HepG2 (cell line): ENCODE measurements around the gene TKTL1.

Experiments used
- CTCF ChIP-seq: sonication (generic); formaldehyde crosslinking; IDR thresholded peaks from 2 replicates; pipeline ENCODE4 v1.5.0; 2020; ENCODE audit warnings: mild to moderate bottlenecking, missing genetic modification reagents, moderate library complexity
- GLI4 ChIP-seq: sonication (generic); formaldehyde crosslinking; IDR thresholded peaks from 2 replicates; pipeline ENCODE4 v1.5.1; 2020; ENCODE audit warnings: missing genetic modification reagents, mild to moderate bottlenecking, moderate library complexity, borderline replicate concordance
- KDM5A ChIP-seq: fragments of 200-600 bp; sonication (generic); IDR thresholded peaks from 2 replicates; pipeline ENCODE4 v1.7.0; 2018; ENCODE audit warnings: antibody characterized with exemption, mild to moderate bottlenecking, low read length, borderline replicate concordance
- RORA ChIP-seq: sonication (generic); formaldehyde crosslinking; IDR thresholded peaks from 2 replicates; pipeline ENCODE4 v1.5.0; 2020; ENCODE audit warnings: mild to moderate bottlenecking, missing genetic modification reagents, moderate library complexity
- SMAD3 ChIP-seq: sonication (generic); formaldehyde crosslinking; IDR thresholded peaks from 2 replicates; pipeline ENCODE4 v1.4.0; 2020; ENCODE audit warnings: missing genetic modification reagents
- ZFP1 ChIP-seq: IDR thresholded peaks from 2 replicates; pipeline ENCODE4 v1.6.1; 2016
- ZFP62 ChIP-seq: sonication (generic); formaldehyde crosslinking; IDR thresholded peaks from 2 replicates; pipeline ENCODE4 v1.4.0; 2020; ENCODE audit warnings: missing genetic modification reagents
- ZFP82 ChIP-seq: sonication (generic); formaldehyde crosslinking; IDR thresholded peaks from 2 replicates; pipeline ENCODE4 v1.5.1; 2020; ENCODE audit warnings: mild to moderate bottlenecking, missing genetic modification reagents, borderline replicate concordance
- ZFX ChIP-seq: sonication (generic); formaldehyde crosslinking; IDR thresholded peaks from 2 replicates; pipeline ENCODE4 v1.4.0; 2020; ENCODE audit warnings: mild to moderate bottlenecking, low read depth, missing genetic modification reagents, moderate library complexity
- ZNF263 ChIP-seq: sonication (generic); formaldehyde crosslinking; IDR thresholded peaks from 2 replicates; pipeline ENCODE4 v1.4.0; 2020; ENCODE audit warnings: missing genetic modification reagents

GRCh38 chrX:154325541-154325940 lies 29.9 kb downstream of the TKTL1 start:
- TF ChIP-seq SMAD3 (CRISPR knock-in tag) (no peak), RORA (no peak), ZNF263 (CRISPR knock-in tag) (no peak), ZFP62 (no peak), KDM5A (no peak), ZFP1 (CRISPR knock-in tag) (no peak), CTCF (CRISPR knock-in tag) (no peak), ZFP82 (CRISPR knock-in tag) (no peak), GLI4 (CRISPR knock-in tag) (no peak), ZFX (CRISPR knock-in tag) (no peak)
